GM21576 (cell line): ENCODE results near the gene M1AP.

Experiments
- ATAC-seq: cut with Tn5 transposase; IDR thresholded peaks from one replicate; pipeline ENCODE4 v1.9.1; 2021; ENCODE audit warnings: mild to moderate bottlenecking, moderate library complexity; ENCODE audit not compliant: unreplicated experiment

The M1AP gene

DNA sequence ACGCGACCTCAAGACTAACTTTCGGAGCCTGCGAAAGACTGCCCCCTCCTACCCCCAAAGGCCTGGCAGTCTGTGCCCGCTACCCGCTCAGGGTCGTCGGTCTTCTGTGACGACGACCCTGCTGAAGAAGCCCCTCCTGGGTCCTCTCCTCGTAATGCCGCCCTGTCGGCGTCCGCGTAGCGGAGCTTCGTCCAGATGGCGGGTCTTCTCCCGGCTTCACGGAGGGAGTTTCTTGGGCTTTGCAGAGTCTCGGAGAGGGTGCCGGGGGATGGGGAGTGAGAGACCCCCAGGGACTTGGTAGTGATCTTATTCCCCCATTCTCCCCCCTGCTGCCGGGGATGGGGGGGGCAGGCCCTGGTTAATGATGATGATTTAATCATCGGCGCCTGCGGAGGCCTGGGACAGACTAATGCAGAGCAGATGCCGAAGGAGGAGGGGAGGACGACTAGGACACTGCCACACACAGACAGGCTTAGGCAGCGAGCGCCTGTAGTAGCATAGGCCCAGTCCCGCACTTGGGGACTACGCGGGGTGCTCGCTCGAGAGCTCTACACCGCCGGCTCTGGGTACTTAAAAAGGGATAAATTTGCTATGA lies 140.1 kb downstream of the M1AP start:
- ATAC-seq, result peak; percentile 12
